Measurements from ENCODE around the gene EREG. TPM values are rescaled to one million over a fixed set of nuclear protein-coding genes. Genes with fewer than 3 reads are reported as not detected.

EREG gene
- total RNA-seq, 4 donors from 2014 or later: 8.0 to 122 (median 11.9) TPM

DNA sequence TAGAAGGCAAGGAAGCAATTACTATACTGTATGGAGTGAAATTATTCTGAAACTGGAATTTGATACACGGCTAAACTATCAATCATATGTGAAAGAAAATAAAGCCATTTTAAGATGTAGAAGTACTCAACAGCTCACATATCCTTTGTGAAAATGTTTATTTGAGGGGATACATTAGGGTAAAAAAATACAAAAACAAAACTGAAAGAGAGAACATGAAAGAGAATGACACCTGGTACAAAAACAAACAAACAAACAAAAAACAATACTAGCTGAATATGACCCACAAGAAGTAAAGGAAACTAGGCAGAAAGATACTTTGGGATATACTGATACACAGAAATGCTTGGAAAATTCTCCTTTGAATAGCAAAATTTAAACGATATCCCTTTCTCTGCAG is 59.2 kb downstream of the EREG start:
- WGBS, 2 donors: 93 to 95% methylated on average over 2 of the region's 2 CpGs
- Histone ChIP-seq H3K27me3 (no peaks in the 10 kb centered on the region), H3K4me3 (no peak overlapping the region), H3K27ac (no peak overlapping the region), H3K36me3 (no peaks in the 10 kb centered on the region), H3K9me3 (no peaks in the 10 kb centered on the region), H3K4me1 (no peaks in the 10 kb centered on the region)
- no peak for DNase-seq
- TF ChIP-seq, protein P1, sequence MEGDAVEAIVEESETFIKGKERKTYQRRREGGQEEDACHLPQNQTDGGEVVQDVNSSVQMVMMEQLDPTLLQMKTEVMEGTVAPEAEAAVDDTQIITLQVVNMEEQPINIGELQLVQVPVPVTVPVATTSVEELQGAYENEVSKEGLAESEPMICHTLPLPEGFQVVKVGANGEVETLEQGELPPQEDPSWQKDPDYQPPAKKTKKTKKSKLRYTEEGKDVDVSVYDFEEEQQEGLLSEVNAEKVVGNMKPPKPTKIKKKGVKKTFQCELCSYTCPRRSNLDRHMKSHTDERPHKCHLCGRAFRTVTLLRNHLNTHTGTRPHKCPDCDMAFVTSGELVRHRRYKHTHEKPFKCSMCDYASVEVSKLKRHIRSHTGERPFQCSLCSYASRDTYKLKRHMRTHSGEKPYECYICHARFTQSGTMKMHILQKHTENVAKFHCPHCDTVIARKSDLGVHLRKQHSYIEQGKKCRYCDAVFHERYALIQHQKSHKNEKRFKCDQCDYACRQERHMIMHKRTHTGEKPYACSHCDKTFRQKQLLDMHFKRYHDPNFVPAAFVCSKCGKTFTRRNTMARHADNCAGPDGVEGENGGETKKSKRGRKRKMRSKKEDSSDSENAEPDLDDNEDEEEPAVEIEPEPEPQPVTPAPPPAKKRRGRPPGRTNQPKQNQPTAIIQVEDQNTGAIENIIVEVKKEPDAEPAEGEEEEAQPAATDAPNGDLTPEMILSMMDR (IDR thresholded peaks at IDR 0.05): no peak
- intact Hi-C loops (cut with DNase I): no loop called here

DNA sequence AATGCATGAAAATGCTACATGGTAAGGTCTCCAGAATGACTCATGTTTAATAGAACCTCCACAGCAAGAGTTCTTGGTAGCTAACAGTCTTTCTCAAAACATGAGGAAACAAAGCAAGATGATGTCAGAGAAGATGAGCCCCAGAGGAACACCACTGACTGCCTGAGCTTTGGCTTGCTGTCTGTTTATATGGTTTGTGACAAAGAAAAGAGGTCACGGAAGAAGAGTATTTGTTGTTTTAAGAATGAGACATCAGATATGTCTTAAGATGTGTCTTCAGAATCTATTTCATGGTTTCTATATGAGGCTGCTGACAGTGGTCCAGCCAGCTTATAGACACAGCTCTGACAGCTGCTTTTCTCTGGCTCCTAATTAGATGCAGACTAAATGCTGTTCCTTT is 61.2 kb downstream of the EREG start:
- Histone ChIP-seq H3K9me3 (no peaks in the 10 kb centered on the region), H3K27me3 (no peaks in the 10 kb centered on the region), H3K36me3 (no peaks in the 10 kb centered on the region), H3K27ac (no peak overlapping the region), H3K4me1 (no peaks in the 10 kb centered on the region), H3K4me3 (no peak overlapping the region)
- intact Hi-C loops (cut with DNase I): no loop called here
- 55 to 80% methylated on average over 1 of the region's 1 CpG for WGBS, 2 donors
- DNase-seq: no peak
- TF ChIP-seq, protein P1 (IDR thresholded peaks at IDR 0.05): no peak
- no peak for TF ChIP-seq POLR2A (IDR thresholded peaks at IDR 0.05)

DNA sequence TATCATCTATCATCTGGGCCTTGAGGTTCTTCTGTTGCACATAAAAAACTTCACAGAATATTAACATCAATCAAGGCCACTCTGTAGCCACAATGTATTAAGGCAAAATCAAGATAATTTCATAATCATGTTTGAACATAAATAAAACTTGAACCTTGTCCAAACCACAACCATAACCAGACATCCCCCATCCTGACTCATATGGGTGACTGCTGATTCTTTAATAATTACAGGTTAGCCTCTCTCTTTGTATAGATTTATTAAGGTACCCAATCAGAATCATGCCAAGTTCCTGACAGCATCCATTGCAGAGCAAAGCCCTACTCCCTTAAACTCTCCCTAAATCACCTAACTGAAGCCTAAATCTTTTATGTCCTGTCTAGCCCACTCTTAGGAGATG is 63.3 kb downstream of the EREG start:
- no peak for DNase-seq
- intact Hi-C loops (cut with DNase I): no loop called here
- Histone ChIP-seq H3K27ac (no peak overlapping the region), H3K27me3 (no peaks in the 10 kb centered on the region), H3K36me3 (no peaks in the 10 kb centered on the region), H3K9me3 (no peaks in the 10 kb centered on the region), H3K4me1 (no peaks in the 10 kb centered on the region), H3K4me3 (no peak overlapping the region)
- TF ChIP-seq POLR2A (IDR thresholded peaks at IDR 0.05): no peak
- TF ChIP-seq, protein P1 (IDR thresholded peaks at IDR 0.05): no peak

DNA sequence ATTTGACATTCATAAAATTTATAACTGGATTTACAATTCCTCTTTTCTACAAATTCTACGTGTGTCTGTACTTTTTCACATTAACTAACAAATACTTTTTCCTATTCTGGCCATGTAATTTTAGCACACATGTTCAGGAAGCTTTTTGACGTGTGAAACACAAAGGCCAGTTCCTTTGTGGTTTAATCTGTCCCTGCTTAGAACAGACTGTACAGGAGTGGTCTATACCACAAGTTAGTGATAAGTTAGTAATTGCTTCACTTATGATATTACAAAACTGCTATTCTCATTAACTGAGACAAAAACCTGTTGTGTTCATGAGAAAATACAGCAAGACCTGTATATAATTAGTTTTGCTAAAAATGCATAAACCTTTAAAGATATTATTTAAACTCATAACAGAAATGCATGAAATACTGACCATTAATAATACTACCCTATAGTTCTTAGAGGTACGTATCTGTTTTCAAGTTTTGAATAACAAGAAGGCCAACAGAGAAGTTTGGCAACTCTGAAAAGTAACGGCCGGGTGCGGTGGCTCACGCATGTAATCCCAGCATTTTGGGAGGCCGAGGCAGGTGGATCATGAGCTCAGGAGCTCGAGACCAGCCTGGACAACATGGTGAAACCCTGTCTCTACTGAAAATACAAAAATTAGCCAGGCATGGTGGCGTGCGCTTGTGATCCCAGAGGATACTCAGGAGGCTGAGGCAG is 66.3 kb downstream of the EREG start:
- H3K4me3 ChIP-seq: no peak overlapping the region
- H3K27me3 ChIP-seq: no peaks in the 10 kb centered on the region
- no peak for TF ChIP-seq POLR2A (IDR thresholded peaks at IDR 0.05)
- TF ChIP-seq, protein P1 (IDR thresholded peaks at IDR 0.05): no peak
- no peak for DNase-seq
- WGBS, 2 donors: 61 to 76% methylated on average over 11 of the region's 11 CpGs
- peaks cover 0 to 10% (median 0%) of the 10 kb centered on the region in 3 donors for H3K4me1 ChIP-seq
- H3K9me3 ChIP-seq: no peaks in the 10 kb centered on the region
- intact Hi-C loops (cut with DNase I): no loop called here
- H3K36me3 ChIP-seq: no peaks in the 10 kb centered on the region
- peak overlapping the region in 1 of 4 donors; percentile 16 for H3K27ac ChIP-seq

DNA sequence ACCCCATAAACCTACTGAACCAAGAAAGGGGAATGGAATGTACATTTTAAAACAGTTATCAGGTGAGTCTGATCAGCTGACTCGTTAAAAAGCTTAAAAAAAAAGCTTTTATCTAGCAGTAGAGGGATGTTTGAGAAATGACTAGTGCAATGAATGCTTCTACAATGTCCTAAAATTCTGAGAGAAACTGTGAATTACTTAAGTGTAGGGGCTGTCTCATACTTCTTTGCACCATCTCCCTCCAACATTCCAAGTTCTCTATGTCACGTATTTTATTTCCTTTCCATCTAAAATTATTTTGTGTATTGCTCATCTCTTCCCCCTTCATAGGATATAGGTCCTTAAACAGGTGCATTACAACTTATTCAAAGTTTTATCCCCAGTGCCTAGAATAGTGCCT is 68.1 kb downstream of the EREG start:
- intact Hi-C loops (cut with DNase I): no loop called here
- Histone ChIP-seq H3K27ac (no peak overlapping the region), H3K9me3 (no peaks in the 10 kb centered on the region), H3K4me1 (peaks cover 0 to 10% (median 0%) of the 10 kb centered on the region in 3 donors), H3K27me3 (no peaks in the 10 kb centered on the region), H3K4me3 (no peak overlapping the region), H3K36me3 (no peaks in the 10 kb centered on the region)
- WGBS, 2 donors: 77 to 88% methylated on average over 2 of the region's 2 CpGs
- no peak for DNase-seq
- TF ChIP-seq, protein P1 (IDR thresholded peaks at IDR 0.05): no peak
- TF ChIP-seq POLR2A (IDR thresholded peaks at IDR 0.05): no peak

Measured in esophagus squamous epithelium (tissue), 5 donors.